SK-MEL-5 (cell line): ENCODE measurements around the gene MEGF10. TPM values are rescaled to one million over a fixed set of nuclear protein-coding genes. Genes with fewer than 3 reads are reported as not detected.
"Not testable (repeated sequence)": the region's sequence is repeated elsewhere in the genome, so short reads cannot be mapped to it uniquely, and the experiment has no call there.

Experiments used
- DNase-seq: peaks from one replicate; pipeline ENCODE4 v3.0.0-alpha.2; 2016; ENCODE audit warnings: low read depth, low spot score
- in situ Hi-C: cut with HindIII; loops from 2 replicates; pipeline ENCODE4 v1.10.0; 2016; ENCODE audit warnings: low sequenced_read_pairs, high pct_unique_total_duplicates, low pct_unique_long_range_greater_than_20kb
- total RNA-seq: library from RNA; depleted of rRNA; stranded (reverse); fragments of >200 nt; shearing (Covaris generic); gene quantifications from 2 replicates; pipeline ENCODE4 v1.2.3, GENCODE V29; 2014

Gene MEGF10
- total RNA-seq, 1 experiment from 2014 or later, result 16.4 TPM

DNA sequence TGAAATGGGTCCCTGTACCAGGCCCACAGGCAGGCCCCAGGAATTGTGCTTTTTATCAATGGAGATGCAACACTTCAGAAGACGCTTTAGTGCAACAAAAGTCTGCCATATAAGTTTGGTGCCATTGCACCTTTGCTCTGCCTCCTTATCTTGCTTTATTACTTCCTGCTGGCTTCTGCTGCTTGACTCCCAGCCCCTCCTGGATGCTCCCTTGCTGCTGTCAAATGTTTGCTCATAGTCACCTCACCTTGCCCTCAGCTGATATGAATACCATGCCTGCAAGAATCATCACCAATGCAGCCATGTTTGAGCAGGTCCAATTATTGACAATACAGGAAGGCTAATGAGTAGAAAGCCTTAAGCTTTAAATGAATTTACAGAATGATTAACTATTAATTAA lies 25.4 kb downstream of the MEGF10 start:
- no peak for DNase-seq
- in situ Hi-C loops, result no loop called here

DNA sequence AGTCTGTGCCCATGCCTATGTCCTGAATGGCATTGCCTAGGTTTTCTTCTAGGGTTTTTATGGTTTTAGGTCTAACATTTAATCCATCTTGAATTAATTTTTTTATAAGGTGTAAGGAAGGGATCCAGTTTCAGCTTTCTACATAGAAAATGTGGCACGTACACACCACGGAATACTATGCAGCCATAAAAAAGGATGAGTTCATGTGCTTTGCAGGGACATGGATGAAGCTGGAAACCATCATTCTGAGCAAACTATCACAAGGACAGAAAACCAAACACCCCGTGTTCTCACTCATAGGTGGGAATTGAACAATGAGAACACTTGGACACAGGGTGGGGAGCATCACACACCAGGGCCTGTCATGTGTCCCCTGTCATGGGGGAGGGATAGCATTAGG lies 26.8 kb downstream of the MEGF10 start:
- in situ Hi-C loops, DNase-seq: not testable (repeated sequence)

DNA sequence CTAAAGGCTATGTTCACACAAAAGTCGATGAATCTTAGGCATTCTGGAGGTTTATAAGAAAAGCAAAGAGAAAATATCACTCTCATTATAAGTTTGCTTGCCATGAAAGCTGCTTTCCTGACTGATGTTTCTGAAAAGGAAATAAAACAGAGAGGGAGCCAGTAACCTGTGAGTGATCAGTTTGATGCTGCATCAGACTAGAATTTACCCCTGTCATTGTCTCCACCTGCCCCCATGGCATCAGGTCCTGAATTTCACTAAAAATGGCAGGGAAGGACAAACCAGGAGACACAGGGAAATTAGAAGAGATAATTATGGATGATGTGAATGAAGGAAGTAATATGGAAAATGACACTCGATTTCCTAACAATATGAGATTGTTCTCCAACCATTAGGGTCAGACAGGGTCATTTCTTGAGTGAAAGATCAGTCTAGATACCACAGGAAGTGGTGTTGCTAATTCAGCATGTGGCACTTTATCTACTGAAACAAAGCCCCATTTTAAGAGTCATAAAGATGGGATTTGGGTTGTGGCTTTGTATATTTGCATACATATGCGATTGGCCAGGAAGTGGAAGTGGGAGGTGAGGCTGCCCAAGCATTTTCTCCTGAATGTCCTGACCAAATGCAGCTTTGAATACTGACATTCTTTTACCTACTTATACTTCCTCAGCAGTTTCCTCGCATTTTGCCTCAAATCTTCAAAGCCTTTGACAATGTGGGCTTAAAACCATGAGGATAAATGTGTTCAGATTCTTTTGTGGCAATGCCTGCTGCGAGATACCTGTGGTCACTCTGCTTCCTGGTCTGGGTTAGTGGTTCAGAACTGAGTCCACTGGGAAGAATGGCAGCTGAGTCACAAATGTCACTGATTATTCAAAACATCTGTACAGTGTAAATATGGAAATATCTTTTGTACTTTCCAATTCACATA lies 29.7 kb downstream of the MEGF10 start:
- in situ Hi-C loops, result no loop called here

DNA sequence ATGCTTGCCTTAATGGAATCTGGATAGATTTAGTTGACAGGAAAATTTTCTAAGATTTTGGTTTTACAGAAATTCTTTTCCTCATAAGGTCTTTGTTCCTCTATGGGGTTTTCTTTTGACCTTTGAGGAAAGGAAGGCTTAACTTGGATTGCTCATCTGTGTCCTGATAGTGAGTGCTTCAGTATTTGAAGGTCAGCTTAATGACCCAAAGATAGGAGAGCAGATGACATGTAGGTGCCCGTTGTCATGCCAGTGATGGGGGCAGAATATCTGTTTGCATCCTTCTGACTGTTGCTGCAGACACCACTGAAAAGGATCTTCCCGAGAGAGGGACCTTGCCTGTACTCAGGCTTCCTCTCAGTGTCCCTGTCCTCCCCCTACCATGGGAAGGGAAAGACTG lies 30.9 kb downstream of the MEGF10 start:
- in situ Hi-C loops, result no loop called here
- DNase-seq, result no peak

More for the DNA sequence above, 29.7 kb downstream of the MEGF10 start:
- peak; percentile 92 for DNase-seq

DNA sequence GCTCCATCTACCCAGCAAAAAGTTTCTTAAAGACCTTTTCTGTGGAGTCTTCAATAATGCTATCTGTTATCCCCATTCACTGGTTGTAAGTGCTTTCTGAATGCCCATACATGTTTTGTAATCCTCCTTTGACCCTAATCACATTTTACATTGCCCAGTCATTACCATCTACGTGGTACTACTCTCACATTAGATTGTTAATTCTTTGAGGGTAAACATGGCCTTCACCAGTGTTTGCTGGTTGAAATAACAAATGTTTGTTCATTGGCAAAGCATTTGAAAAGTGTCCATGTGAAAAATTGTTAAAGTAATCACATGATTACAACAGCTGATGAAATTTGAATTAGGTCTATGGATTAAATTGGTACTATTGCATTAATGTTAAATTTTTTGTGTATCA lies 31.8 kb downstream of the MEGF10 start:
- no peak for DNase-seq
- in situ Hi-C loops, result no loop called here

DNA sequence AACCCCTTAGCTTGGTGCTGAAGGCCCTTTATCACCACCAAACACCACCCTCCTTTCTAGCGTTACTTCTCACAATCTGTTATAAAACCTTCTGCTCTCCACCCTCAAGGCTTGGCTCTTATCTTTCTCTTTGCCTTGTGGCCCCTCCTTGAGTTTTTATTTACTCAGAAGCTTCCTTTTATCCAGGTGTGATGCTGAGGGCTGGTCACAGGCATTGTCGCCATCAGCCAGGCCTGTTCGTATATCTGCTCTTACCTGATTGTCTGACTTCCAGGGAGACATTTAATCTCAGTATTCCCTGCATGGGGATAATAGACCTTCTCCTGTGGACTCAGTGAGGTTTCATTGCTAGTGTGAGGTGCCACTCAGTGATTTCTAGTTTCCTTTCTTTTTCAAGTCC lies 34.2 kb downstream of the MEGF10 start:
- no peak for DNase-seq
- in situ Hi-C loops, result no loop called here

DNA sequence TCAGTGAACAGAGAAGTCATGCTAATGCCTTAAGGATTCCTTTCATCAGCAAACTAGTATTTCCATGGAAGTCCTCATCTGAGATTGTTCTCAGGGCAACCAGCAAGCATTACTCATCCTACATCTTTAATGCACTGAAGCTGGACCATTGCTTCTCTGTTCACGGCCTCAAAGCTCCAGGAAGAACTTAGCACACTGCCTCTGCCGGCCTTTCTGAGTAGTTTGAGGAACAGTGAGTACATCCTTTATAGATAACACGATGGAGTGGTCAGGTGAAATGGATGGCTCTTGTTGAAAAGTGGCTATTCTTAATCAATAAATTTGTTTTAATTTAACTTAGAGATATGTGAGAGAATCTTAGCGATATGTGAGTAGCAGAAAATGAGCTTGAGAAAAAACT lies 35.8 kb downstream of the MEGF10 start:
- no peak for DNase-seq
- in situ Hi-C loops, result no loop called here

DNA sequence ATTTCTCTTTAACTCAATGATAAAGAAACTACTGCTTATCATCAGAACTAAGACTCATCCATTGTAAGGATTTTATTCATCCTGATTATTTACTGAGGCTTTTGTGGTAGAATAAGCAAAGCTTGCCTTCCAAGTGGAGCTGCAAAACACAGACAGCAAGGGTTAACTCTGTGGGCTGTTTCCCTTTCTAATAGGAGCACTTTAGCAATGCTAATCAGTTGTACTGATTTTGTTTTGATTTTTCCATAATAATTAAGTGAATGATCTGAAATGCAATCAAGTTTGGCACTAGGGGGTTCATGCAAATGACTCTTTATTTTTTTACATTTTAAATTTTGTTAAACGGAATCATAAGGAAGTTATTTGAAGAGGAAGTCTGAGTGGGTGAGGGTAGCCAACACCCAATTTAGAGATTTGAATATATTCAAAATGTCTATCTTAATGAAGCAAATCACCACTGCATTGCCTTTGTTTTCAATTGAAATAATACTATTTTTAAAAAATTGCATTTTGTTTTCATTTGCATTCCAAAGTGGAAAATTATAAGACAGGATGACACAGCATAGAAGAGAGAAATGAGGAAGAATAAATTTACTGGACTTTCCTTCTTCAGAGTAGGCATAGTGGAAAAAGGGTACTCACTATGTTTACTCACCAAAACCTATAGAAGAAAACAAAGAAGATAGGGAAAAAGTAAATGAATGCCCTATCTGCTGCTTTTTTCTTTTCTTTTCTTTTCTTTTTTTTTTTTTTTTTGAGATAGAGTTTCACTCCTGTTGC lies 36.6 kb downstream of the MEGF10 start:
- in situ Hi-C loops, result no loop called here
- no peak for DNase-seq

DNA sequence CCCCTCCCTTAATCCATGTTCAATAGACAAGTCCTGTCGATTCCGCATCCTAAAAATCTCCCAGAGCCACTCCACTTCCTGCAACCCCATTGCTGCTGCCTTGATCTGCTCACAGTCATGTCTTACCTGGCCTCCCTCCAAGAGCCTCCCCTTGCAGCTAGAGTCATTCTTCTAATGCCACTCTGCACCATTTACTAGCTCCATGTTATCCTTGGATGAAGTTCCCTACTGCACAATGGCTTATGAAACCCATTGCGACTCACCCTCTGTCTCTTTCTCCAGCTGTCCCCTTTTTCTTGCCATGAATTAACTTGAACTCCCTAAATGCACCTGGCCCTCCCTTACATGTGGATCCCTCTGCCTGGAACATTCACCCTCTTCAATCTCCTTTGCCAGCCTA lies 39.5 kb downstream of the MEGF10 start:
- no peak for DNase-seq
- in situ Hi-C loops, result no loop called here

DNA sequence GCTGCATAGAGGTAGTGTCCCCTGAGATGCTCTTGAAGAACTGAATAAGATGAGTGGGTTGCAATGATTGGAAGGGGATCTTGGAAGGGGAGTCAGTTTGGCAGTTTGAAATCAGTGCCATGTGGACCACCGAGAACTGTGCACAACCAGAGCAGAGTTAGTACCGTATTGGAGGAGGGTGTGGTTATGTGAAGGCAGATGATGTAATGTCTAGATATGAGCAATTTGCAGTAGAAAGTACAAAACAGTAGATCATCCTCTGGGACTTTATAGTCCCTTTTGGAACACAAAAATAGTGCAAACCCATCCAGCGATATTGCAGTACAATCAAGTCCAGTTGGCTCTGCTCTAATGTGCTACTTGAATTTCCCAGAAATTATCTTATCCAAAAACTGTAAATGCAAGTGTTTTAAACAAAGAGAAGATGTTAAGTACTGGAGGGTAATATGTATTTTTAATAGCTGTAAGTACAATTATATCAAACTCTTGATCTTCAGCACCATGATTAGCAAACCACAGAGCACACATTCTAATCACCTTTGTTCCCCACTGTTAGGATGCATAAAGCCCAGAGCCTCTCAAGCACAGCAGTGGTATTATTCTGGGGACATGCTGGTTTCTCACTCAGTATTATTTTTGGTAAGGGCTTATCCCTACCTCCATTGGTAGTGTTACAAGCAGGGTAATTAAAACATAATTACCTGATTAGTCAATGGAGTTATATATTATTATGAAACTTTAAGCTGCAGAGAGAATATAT lies 41.5 kb downstream of the MEGF10 start:
- in situ Hi-C loops, result no loop called here

DNA sequence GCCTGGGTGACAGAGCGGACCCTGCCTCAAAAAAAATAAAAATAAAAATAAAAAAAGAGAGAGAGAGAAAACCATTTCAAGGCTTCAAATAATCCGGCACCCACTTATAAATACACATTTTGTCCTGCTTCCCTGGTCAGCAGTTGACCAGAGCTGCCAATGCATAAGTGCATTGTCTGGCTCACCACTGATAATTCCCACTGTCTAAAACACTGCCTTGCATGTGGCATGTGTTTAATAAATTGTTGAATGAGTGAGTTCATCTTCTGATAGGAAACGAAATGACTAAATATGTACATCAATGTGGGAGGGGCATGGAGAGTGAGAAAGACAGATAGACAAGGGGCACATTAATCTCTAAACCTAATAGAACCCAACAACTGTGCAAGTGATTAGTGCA lies 42.9 kb downstream of the MEGF10 start:
- DNase-seq, result no peak
- in situ Hi-C loops, result no loop called here

More for the DNA sequence above, 41.5 kb downstream of the MEGF10 start:
- DNase-seq, result no peak

DNA sequence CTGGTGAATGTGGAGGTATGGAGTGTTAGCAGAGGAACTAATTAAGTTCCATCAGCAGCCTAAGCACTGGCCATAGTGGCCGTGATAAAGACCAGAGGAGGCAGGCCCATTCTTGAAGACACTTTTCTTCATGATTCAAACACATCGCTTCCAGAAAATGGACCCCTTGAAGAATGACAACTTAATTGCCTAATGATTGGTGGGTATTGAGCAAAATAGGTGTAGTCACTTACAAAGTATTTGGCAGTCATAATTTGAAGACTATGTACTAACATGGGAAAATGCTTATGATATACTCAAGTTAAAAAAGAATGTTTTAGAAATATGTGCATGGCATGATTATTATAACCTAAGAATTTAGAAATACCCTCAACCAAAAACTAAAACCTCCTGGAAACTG lies 44.8 kb downstream of the MEGF10 start:
- in situ Hi-C loops, result no loop called here
- no peak for DNase-seq

DNA sequence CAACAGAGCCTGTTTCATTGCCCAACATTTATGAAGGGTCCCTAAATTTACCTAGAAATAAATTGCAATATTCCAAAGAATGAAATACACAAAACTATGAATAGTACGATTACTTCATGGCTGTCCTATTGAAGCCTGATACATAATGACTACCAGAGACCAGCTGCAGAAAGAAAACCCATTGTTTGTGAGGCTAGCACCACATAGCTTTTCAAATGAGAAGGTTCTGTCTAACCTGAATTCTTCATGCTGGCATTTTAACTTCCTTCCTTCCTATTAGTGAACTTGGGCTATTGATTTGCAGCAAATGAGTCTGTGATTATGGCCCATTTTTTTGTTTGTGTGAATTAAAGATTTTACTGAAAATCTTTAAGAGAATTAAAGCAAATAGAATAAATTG lies 47.3 kb downstream of the MEGF10 start:
- peak; percentile 17 for DNase-seq
- in situ Hi-C loops, result no loop called here

DNA sequence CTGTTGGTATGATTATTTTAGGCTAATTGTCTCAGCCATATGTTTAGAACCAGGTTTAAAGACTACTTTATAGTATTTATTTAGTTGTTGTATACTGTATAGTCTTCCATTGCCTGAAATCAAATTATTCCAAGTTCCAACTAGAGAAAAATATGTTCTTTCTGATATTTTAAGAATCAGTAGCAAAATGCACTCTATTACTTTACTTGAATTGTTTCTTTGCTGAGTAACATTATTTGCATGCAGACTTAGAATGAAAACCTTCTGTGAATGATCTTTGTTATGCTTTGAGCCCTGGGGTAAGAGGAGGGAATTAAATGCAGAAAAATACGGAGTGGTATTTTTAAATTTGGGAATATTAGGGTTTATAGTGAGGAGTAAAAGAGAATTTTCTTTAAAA lies 47.9 kb downstream of the MEGF10 start:
- no peak for DNase-seq
- in situ Hi-C loops, result no loop called here

DNA sequence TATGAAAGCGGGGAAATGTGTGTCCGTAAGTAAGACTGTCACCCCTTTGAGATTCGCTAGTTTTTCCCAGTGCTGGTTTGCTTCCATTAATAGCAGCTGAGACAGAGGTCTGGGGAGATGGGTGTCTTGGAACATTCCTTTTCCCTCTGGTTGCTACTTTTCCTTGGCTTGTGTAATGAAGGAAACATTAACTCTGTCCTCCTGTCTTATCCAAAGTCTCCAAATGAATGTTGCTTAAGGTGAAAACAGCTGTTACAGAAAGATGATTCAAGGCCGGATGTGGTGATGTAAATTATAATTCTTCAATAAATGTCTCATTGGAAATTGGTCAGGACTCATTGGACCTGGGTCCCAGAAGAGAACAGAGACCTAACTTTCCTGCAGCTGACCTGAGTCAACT lies 50.0 kb downstream of the MEGF10 start:
- in situ Hi-C loops, result no loop called here
- no peak for DNase-seq

DNA sequence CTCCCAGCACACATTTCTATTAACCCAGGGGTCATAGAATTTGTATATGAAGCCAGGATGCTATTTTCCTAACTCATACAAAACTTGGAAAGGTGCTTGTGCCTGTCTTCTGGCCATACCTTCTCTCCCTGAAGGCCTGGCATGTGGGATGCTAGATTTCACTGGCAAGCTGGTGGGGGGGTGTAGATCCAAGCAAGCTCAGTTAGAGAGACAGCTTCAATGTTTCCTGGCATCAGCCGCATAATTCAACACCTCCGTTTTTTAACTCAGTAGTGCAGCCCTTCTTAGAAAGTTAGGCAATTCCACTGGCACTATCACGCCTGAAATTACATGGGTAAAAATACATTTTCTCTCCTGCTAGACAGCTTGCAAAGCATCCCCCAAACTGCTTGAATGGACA lies 51.8 kb downstream of the MEGF10 start:
- in situ Hi-C loops, result no loop called here
- no peak for DNase-seq

DNA sequence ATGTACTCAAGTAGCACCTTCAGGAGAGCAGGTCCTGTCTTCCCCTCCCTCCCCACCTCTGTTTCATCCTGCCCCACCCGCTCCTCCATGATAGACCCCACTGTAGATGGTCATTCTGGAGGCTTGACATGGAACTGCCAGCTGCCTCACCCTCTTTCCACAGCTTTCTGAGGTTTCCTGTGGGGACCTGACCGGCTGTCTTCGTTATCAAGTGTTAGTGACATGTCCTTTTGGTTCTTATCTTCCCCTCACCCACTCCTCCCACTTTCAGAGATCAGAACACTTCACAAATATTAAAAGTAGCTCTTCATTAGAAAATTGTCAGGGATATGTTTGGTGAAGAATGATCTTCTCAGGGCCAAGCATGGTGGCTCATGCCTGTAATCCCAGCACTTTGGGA lies 52.7 kb downstream of the MEGF10 start:
- in situ Hi-C loops, result no loop called here
- DNase-seq, result no peak

DNA sequence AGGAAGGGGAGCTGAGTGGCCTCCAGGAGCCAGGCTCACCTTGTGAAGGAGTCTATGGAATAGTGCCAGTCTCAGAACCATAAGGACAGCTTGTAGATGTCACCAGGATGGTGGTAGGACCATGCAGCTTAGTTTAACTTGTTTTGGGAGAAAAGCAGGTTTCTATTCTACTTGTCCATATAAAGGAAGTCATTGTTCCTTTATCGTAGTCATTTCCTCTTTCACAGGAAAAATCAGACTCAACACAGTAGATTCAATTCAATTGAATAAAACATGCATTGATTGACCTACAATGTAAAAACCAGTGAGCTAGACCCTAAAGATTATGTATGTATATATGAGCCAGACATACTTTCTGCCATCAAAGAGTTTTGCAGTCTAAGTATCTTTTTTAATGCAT lies 53.3 kb downstream of the MEGF10 start:
- peak; percentile 54 for DNase-seq
- in situ Hi-C loops, result no loop called here
